Limb (tissue), 2 donors: ENCODE results near the gene OXCT2.
A peak's percentile ranks its signal among the peaks of the same experiment; 100 is the strongest.

Experiments used
- DNase-seq, 2 donors: peaks; one replicate each; pipeline ENCODE4 v3.0.0-alpha.2; 2016; ENCODE audit errors: extremely low spot score in 2 of 2

Gene OXCT2

GRCh38 chr1:39733161-39733560 lies 38.0 kb downstream of the OXCT2 start:
- no peak for DNase-seq

DNA sequence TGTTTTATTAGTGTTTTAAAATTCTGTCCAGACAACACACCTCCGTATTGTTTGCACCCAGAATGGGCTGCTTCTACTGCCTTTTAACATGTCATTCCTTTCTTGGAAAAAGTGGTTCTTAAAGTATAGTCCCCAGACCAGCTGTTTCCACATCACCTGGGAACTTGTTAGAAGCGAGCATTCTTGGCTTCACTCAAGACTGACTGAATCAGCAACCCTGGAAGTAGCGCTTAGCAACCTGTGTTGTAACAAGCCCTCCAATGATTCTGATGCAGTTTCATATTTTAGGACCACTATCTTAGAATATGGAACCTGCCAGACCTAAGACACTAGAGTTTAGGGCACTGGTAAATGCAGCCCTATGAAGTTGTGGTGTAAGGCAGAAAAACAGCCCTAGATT lies 38.4 kb downstream of the OXCT2 start:
- DNase-seq, result no peak

DNA sequence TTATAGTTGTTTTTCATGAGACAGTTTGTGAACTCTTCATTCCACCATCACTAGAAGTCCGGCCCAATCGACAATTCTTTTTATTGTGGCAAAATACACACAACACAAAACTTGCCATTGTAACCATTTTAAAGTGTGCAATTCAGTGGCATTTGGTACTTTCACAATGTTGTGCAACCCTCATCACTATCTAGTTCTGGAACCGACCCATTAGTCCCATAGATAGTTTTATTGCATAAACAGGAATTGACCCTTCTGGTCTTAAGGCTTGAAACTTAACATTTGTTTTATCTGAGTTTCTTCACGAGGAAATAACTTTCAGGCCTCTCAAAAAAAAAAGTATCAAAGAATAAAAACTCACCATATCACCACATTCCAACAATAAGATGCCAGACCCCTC lies 41.3 kb downstream of the OXCT2 start:
- DNase-seq, result no peak

GRCh38 chr1:39729030-39729429 lies 42.1 kb downstream of the OXCT2 start:
- no peak for DNase-seq

DNA sequence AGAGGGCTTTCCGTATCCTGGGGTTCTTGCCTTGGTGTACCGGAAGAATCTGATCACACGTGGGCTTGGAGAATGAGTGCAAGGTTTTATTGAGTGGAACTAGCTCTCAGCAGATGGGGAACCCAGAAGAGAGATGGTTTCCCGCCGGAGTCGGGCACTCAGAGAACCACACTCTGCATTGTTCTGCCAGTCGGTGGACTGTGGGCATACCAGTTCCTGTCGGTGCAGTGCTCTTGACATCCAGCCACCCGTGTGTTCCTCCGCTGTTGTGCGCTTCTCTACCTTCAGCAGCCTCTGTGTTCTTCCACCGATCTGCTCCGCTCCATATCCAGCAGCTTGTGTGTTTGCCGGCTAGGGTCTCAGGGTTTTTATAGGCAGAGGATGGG lies 43.2 kb downstream of the OXCT2 start:
- DNase-seq, result no peak

DNA sequence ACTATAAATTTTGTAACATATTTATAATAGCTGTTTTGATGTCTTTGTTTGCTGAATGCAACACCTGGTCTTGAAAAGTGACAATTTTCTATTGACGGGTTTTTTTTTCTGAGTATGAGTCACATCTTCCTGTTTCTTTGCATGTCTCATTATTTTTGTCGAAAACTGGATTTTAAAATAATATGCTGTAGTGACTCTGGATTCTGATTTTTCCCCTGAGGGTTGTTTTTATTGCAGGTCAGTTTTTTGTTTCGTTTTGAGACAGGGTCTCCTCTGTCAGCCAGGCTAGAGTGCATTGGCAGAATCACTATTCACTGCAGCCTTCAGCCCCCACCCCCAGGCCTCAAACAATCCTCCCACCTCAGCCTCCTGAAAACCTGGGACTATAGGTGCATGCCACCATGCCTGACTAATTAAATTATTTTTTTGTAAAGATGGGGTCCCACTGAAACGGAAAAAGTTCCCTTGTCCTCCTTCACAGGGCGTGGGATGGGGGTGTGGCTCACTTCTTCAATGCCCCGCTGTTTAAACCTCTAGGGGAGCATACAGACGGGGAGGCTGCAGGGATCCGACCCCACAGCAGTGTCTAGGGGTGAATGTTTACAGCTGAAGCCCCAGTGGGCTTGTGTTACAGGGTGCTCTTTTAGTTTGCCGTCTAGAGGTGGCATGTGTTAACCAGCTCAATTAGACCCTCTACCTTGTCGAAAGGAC lies 43.8 kb downstream of the OXCT2 start:
- no peak for DNase-seq

DNA sequence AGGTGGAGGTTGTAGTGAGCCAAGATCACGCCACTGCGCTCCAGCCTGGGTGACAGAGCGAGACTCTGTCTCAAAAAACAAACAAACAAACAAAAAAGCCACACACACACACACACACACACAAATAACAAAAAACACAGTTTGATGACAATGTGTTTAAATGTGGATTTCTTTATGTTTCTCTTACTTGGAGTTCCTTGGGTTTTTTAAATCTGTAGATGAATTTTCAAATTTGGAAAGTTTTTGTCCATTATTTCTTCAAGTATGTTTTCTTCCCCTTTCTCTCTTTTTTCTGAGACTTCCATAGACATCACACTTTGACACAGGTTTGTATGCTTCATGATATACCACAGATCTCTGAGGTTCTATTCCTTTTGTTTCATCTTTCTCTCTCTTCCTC lies 44.5 kb downstream of the OXCT2 start:
- no peak for DNase-seq

- no peak for DNase-seq
Observed at GRCh38 chr1:39722495-39722894, 48.7 kb downstream of the OXCT2 start.

DNA sequence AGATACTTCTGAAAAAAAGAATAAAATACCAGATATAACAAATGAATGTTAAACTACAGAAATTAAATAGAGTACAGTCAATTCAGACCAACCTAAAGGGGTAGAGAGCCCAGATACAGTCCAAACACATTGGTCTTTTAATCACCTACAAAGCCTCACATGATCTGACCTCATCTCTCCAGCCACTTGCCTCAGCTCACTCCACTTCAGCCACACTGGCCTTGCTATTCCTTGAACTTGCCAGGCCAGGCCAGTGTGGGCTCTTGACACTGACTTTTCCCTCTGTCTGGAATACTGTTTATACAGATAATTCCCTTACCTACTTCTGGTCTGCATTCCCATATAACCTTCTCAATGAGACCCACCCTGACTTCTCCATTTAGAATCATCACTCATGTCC lies 49.5 kb downstream of the OXCT2 start:
- no peak for DNase-seq

GRCh38 chr1:39720094-39720999 lies 50.8 kb downstream of the OXCT2 start:
- peak in 1 of 2 donors; percentile 79 for DNase-seq
